Activated CD8-positive, alpha-beta memory T cell treated with anti-CD3 and anti-CD28 coated beads for 4 hours (primary cell): ENCODE data around the gene RNF133.

Experiments used
- DNase-seq, 2 donors: peaks; one replicate each; pipeline ENCODE4 v3.0.0-alpha.2; 2020; ENCODE audit warnings: low read depth in 2 of 2

RNF133 gene, protein sequence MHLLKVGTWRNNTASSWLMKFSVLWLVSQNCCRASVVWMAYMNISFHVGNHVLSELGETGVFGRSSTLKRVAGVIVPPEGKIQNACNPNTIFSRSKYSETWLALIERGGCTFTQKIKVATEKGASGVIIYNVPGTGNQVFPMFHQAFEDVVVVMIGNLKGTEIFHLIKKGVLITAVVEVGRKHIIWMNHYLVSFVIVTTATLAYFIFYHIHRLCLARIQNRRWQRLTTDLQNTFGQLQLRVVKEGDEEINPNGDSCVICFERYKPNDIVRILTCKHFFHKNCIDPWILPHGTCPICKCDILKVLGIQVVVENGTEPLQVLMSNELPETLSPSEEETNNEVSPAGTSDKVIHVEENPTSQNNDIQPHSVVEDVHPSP

DNA sequence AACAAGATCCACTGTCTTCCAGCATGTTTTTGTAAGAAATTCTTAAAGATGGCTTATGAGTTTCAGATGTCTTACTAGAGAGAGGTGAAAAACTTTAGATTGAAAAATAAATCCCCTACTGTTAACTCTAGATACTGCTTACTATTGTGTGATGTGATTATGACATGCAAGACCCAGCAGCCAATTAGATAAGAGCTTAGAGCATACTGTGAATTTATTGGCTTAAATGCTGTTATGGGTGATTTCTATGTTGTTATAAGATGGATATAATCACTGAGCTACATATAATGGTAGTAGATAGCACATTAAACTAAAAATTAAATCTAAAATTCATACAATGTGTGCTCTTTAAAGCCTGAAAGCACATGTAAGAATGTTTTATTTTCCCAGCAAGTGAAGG, at the start of gene RNF133:
TSS of gene RNF133 (minus strand) at position 101 of the 400 bp plus-strand sequence. CDS start 199 bp downstream, outside the sequence.
- DNase-seq = no peak

DNA sequence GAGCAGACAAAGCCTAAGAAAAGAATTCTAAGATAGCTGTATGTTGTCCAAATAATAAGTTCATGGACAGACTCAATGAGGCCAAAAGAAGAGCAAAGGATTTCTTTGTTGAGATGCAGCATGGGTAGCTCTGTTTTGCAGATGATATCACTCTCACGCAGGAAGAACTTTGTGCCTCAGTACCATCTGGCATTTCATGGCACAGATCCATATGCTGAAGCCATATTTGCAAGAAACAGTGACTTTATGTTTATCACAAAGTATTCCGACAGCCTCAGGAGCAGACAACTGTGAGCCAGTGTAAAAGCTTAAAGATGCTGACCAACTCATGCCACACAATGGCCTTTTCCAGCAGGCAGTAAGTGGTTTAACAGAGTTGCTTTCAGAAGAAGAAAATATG, 49.3 kb upstream of the RNF133 start:
- DNase-seq = no peak

DNA sequence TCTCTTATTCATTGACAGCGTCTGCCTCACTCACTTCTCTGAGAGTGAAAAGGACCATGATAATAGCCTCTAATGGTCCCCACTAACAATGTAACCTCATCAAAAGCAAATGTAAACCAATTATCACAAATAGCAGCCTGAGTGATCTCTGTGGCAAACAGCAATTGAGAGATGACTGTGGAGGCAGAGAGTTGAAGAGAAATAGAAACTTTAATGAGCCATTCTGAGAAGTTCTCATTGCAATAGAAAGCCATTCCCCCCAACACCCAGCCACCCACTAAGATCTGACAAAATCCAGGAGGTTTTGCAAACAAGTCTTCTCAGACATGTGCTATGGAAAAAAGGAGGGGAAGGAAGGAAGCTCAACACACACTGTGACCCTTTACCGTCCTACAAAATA, 48.0 kb upstream of the RNF133 start:
- DNase-seq = no peak

DNA sequence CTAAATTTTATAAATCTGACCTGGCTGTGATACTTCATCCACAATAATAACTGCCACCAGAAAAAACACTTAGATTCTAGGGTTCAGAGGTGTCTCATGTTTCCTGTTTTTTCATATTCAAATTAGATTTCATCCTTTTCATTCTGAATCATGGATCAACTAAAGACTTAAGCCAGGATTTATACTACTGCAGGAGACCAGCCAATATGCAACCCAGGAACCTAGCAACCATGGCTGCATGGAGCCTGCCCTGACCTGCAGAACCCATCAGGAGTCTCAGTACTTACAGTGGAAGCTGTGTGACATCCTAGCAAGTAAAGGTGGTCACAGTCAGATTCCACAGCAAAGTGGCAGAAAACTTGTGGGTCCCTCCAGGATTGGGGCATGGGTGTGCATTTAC, 44.3 kb upstream of the RNF133 start:
- no peak for DNase-seq

DNA sequence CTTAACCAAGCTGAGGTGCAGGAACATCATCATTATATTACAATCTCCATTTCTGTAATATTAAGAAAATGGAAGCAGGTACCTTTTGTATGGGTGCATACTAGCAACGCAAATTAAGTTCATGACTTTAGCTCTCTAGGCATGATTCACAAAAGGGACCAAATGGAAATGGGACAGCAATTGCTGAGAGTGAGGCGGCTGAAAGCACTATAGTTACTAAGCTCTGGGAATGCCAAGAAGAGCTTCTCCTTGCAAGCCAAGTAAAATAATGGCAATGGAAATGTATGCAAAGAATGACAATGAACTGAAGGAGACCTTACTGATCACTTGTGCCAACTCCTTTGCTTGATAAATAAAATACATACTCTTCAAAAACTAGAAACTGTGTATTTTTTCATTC, 40.0 kb upstream of the RNF133 start:
- DNase-seq = no peak

DNA sequence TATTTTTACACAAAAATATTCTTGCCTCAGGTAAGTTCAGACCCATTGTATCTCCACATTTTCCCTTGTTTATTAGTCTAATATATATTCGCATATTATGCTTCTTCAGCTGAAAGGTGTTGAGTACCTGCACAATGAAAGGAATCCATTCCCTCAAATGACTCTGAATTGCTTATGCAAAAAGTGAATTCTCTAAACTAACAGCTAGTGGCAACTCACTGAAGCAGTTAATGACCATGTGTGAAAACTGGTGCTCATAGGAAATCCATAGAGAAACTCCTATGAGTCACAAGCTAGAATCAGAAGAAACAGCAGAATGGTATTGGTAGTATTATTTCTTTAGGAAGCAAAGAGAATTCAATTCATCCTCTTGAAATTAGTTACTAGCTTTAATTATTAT, 37.3 kb upstream of the RNF133 start:
- no peak for DNase-seq

DNA sequence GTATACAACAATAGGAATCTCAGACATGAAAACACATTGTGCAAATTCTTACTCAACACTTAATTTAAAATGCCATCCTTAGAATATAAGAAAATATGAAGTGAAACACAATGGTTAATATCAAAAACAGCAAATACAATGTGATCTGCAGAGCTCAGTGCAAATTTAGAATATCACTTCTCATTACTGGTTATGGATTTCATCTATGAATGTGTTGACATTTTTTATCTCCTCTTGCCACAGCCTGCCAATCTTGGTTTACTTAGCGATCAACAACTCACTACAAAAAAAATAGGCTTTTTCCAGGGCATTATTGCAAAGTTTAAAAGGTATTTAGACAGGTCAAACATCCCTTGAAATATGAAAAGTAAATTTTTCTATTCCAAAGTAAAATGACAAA, 28.8 kb upstream of the RNF133 start:
- no peak for DNase-seq

DNA sequence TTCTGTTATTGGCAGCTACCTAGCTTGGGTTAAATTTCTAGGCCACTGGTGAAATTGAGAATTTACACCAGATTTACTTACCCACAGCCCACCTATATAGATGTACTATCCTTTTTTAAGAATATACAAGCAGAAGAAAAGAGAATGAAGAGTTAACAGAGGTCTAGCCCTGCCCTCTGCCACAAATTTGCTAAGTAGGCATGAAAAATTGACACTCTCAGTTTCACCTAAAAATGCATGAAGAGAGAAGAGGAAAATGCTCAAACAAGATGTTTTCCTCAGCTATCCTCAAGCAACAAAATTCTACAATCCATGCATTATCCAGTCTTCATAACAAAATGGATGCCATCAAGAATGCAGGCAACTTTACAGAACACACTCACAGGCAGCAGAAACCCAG, 28.4 kb upstream of the RNF133 start:
- no peak for DNase-seq

DNA sequence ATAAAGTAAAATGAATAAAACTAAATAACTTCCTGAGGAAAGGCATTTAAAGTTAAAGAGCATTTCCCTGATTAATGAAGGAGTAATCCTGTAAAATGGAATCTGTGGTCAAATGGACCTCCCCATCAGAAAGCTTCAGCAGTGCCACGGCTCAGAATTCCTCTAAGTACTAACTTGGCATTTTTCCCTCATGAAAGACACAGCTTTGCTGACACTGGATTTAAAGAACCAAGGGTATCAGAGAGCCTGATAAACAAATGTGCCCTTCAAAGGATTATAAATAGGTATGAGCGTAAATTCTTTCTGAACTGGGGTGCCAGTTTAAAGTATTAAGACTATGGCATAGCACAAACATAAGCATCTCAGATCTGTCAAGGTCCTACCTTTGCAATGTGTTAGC, 28.0 kb upstream of the RNF133 start:
- DNase-seq = no peak

DNA sequence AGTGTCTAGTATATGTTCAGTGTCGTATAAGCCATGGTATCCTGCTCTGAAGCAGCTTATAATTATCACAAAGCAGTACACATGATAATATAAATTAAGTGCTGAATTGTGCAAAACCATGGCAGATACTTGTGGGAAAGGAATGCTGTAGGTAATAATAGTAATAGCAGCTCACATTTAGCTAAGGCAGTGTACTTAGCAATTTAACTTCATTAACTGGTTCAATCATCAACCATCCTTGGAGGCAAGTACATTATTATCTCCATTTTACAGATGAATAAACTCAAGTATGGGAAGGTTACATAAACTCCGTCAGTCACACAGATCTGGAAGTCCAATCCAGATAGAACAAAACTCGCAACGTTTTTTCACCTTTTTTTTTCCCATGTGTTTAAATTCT, 25.4 kb upstream of the RNF133 start:
- no peak for DNase-seq

DNA sequence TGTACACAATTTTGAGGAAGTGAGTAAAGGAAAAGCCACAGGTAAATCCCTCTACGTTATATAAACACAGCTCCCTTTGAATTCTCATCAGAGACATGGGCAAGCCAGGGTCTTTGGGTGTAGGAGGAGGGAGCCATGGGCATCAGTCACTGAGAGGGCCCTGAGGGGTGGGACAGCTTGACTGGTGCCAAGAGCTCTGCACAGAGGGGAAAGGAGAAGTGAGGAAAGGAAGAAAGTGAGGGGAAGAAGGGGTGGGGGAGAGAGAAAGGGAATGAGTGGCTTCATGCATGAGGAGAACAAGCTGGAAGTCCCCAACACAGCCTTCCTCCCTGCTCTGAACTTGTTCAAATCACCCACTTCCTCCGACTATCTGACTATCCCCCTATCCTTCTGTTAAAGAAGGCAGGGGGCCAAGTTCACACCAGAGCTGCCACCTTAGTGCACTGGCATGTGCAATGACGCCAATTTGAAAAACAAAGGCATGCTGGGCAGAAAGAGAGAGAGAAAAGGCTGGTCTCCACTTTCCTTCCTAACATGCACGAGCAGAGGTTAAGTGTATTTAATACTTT, 20.2 kb upstream of the RNF133 start:
- no peak for DNase-seq

DNA sequence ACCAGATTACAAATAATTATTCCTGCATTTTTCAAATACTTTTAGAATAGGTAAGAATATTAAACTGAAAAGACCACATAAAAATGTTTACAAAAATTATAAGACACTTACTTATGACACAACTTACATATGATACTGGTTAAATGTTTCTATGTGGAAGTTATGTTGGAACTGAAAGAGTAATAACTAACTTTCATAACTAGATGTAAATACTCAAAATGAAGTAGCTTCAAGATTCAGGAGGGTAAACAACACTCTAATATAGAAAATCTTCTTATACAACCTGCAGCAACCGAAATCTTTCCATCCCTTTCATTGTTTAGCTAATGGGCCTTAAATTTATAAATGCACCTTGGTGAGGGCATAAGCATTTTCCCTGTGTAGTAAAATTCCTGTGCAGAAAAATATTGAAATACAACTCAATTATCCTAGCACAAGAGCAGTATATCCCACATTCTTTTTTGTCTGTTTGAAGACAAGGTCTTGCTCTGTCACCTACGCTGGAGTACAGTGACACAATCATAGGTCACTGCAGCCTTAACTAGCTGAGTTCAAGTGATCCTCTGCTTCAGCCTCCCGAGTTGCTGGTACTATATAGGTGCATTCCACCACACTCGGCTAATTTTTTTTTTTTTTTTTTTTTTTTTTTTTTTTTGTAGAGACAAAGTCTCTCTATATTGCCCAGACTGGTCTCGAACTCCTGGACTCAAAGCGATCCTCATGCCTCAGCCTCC, 18.6 kb upstream of the RNF133 start:
- no peak for DNase-seq

DNA sequence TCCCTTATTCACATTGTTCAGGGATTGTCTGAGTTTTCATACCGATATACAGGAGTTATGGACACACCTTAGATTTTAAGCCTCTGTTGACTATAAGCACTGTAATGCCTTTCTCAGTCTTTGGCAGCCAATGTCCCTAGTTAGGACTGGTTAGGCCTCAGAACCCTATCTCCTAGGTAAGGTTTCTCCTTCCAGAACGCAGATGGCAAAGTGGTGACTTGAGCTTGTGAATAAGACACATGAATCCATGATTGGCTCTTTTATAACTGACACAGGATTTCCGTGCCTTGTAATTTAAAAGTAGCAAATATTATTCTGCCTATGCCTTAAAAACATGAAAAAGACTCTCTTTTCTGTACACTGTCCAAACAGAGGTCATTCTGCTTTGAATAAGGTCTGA, 16.3 kb upstream of the RNF133 start:
- no peak for DNase-seq

DNA sequence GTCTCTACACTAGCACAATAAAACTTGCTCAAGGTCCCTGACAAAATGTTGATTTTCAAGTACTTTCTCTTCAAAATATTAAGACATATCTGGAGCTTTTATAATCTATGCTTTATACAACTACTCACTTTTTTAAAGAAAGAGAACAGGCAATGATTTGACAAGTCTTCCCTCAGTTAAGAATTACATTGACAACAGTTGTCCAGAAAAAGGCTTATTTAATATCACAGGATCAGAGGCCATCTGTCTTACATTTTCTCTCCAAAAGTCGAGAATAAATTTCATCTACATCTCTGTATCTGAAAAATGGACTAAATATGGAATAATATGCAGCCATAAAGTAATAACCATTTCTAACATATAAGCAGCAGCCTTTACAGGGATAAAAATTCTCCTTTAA, 12.0 kb upstream of the RNF133 start:
- no peak for DNase-seq

DNA sequence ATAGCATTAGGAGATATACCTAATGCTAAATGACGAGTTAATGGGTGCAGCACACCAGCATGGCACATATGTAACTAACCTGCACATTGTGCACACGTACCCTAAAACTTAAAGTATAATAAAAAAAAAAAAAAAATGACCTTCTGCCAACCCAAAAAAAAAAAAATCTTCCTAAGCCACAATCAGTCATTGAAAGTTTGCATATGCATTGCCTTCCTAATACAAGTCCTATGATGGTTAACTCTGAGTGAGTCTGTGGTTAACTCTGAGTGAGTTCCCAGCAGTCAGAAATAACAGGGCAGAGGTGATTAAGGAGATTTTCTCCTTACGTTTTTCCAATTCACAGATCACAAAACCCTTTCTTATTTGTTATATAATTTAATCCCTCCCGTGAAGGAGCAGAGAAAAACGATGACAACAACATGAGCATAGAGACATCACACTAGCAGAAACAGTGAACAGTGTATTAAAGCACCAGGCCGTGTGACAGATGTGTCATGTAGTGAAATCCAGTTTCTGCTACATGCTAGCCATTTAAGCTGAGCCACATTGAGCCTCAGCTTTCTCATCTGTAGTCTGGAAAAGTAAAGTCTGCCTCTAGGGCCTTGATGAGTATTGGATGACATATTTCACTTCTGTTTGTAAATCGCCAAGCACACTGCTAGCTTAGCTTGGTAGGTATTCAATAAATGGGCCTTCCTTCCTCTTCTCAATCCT, 11.2 kb upstream of the RNF133 start:
- DNase-seq = no peak

DNA sequence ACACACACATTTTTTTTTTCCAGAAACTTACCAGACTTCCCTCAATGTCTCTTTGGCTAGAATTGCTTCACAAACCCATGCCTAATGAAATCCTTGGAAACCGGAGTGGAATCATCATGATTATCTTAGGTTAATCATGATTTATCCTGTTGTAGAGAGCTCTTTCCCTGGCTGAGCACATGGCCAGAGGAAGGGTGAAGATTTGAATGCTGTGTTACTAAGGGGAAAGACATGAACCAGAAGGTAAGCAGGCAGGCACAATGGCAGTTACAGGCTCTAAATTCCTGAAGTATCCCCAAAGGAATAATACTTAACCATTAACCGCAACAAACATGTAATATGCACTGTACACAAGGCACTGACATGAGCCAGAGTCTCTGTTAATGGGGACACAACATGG, 7.9 kb upstream of the RNF133 start:
- no peak for DNase-seq

DNA sequence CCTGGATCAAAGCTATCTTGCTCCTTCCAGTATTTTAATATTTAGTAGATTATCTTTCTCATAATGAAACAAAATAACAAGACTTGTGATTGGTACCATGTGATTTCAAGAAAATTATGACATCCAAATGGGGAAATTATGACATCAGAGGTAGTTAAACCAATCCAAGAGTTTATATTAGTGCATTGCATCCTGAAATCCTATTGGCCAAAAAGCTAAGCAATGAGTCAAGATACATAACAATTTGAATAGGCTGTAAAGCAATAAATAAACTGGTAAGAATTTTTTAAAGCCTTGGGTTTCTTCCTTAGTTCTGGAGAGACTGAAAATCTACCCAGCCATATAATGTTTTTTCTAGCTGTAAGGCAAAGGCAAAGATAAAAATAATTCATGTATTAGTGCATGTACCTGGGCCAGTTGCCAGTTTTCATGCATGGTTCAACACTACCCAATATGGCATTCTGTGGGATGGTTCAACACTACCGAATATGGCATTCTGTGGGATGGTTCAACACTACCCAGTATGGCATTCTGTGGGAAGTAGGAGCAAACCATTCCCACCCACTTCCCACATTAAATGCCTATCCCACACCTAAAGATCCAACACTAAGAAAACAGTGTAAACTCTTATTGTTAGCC, 4.1 kb upstream of the RNF133 start, which contains the start of gene RNF148:
TSS of gene RNF148 (minus strand) at position 51 of the 639 bp plus-strand sequence. CDS start 172 bp downstream, outside the sequence.
- DNase-seq = no peak

DNA sequence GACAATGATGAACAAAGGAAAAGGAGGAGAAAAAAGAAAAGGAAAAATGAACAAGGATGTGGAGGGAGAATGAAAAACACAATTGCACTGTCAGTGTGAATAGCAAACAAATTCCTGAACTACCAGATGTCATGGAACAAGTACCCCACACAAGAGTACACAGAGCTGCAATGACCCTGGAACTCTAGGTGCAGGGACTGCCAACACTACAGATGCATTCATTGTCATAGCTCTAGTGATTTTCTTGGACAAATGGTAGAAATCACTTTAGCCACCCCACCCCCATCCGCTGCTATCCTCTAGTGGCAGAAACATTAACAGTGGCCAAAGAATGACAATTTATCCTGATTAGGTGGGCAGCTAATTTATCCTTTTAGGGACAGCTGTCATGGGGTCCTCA, 3.1 kb downstream of the RNF133 start:
- no peak for DNase-seq

DNA sequence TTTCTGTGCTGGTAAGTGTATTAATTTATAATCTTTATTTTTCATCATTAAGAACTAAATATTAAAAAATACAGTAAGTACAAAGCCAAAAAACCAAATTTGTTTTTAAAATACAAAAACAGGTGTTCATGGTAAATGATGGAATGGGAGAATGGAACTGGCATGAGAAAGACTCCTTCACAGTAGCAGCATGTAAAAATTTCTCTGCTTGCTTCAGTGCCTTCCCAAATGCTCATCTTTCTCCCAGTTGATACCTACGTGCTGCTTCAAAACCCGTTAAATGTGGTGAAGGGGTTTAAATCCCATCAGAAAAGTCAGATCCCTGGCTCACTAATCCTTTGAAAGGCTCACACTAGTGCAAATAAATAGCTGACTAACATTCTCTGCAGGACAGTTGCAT, 4.2 kb downstream of the RNF133 start:
- no peak for DNase-seq

DNA sequence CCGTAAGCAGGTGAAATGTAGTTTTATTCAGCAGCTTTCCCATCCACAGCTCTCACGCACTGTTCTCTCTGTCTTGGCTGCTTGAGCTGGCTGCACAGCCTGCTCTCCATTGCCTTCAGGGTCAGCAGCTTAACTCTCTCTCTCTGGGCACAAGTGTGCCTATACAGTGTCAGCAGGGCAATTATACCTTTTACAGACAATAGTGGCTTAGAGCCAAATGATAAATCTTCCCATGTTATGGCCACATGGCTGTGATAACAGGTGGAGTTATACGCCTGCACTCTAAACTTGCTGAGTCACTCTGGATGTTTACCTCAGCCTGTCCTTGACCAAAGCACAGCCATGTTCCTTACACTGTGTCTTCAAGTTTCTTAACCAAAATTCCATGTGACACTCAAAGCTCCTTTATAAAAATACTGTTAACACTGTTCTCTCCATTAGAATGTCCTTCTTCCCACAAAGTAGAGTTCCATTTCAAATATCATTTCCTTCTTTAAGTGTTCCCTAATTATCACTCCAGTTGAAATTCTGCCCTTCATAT, 6.1 kb downstream of the RNF133 start:
- no peak for DNase-seq

DNA sequence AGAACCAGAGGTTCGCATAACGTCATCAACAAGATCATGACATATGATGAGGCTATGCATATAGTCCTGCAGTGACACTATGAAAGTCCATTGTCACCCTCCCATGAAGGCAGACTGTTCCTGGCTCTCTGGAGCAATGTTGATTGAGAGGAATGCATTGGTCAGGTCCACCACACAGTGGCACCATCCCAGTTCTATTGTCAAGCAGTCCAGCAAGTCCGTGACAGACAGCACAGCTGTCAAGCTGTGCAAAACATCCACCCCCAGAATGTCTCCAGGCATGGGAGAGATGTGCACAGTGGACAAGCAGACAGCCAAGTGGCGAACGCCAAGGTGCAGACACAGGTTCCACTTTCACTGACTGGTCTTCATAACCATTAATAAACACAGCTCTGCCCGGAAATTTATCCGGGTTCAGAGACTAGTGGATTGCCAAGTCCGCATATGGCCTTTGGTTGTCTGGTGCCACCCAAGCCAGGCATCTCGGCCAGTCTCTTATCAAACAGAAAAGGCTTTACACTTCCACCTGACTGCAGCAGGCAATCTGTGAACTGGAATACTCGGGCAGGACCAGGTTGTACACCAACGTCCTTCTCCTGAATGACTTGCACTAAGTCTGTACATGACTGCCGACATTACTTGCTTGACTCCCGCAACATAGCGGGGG, 7.2 kb downstream of the RNF133 start:
- no peak for DNase-seq
